Epithelial cell of proximal tubule (primary cell): ENCODE measurements around the gene MTARC1. TPM values are rescaled to one million over a fixed set of nuclear protein-coding genes. Genes with fewer than 3 reads are reported as not detected.

Experiments
- DNase-seq: peaks from one replicate; pipeline ENCODE4 v3.0.0-alpha.2; 2011; ENCODE audit warnings: low read depth
- H3K4me3 ChIP-seq: 2 replicates; pipeline ENCODE4 v1.5.1; 2011; ENCODE audit warnings: low read depth, mild to moderate bottlenecking, low read length
- total RNA-seq: library from RNA; depleted of rRNA; stranded (reverse); fragments of >200 nt; gene quantifications from 2 replicates; pipeline ENCODE4 v1.2.3, GENCODE V29; 2015
- TF ChIP-seq, protein P1 (sequence below): conservative IDR thresholded peaks from 2 replicates; pipeline ENCODE4 v1.5.1; 2012; ENCODE audit warnings: low read depth, mild to moderate bottlenecking, low read length

MTARC1 gene
- total RNA-seq, 1 donor from 2014 or later = 3.9 TPM

DNA sequence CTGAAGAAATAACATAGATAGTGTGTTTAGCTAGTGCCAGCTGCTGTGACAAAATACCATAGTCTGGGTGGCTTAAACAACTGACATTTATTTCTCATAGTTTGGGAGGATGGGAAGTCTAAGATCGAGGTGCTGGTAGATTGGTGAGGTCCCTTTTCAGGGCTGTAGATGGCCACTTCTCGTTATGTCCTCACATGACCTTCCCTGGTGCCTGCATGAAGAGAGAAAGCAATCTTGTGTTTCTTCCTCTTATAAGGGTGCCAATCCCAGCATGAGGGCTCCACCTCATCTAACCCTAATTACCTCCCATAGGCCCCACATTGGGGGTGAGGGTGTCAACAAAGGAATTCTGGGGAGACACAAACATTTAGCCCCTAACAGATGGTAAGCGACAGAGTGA lies 29.3 kb upstream of the MTARC1 start:
- TF ChIP-seq, protein P1, sequence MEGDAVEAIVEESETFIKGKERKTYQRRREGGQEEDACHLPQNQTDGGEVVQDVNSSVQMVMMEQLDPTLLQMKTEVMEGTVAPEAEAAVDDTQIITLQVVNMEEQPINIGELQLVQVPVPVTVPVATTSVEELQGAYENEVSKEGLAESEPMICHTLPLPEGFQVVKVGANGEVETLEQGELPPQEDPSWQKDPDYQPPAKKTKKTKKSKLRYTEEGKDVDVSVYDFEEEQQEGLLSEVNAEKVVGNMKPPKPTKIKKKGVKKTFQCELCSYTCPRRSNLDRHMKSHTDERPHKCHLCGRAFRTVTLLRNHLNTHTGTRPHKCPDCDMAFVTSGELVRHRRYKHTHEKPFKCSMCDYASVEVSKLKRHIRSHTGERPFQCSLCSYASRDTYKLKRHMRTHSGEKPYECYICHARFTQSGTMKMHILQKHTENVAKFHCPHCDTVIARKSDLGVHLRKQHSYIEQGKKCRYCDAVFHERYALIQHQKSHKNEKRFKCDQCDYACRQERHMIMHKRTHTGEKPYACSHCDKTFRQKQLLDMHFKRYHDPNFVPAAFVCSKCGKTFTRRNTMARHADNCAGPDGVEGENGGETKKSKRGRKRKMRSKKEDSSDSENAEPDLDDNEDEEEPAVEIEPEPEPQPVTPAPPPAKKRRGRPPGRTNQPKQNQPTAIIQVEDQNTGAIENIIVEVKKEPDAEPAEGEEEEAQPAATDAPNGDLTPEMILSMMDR = no peak
- H3K4me3 ChIP-seq = no peak overlapping the region
- DNase-seq = no peak

DNA sequence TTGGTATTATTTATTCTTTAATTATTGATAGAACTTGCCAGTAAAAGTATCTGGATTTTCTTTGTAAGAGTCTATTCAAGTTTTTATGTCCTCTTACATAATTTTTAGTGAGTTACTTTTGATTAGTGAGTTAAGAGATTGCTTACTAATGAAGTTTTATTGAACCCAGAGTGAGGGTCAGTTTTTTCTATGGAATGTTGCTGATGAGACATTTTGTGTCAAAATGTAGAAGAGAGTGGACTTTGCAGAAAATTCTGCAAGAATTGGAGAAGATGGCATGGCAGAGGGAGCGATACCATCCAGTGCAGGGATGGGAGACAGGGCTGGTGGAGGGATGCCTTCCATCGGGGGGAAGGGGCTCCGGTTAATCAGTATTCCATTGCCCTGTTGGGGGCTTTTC lies 27.6 kb upstream of the MTARC1 start:
- no peak for DNase-seq
- H3K4me3 ChIP-seq = no peak overlapping the region
- TF ChIP-seq, protein P1 = no peak

DNA sequence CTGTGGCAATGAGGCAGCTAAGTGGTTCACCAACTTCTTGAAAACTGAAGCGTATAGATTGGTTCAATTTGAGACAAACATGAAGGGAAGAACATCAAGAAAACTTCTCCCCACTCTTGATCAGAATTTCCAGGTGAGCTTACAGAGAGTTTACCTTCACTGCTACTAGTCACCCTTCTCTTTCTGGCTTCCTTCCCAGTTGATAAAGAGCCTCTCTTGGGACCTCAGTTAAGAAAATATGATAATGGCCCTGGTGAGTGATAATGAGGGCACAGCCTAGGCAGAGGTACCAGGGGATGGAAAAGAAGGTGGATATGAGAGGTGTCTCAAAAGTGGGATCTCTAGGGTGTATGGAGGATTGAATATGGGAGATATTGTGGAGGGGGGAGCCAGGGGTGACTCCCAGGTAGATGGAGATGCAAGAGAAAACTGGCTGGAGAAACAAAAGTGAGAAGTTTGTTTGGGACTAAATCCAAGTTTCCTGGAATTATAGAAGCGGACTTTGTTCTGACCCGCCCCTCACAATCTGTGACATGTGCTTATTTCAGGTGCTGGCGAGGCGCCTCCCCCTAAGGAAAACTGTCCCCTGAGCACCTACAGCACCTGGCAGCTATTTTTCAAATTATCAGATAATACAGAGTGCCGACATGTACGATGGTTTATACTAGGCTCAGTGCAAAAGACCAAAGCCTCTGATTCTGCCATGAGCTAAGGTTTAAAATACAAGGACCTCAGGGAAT lies 24.9 kb upstream of the MTARC1 start:
- TF ChIP-seq, protein P1 = no peak
- H3K4me3 ChIP-seq = no peak overlapping the region
- DNase-seq = no peak

DNA sequence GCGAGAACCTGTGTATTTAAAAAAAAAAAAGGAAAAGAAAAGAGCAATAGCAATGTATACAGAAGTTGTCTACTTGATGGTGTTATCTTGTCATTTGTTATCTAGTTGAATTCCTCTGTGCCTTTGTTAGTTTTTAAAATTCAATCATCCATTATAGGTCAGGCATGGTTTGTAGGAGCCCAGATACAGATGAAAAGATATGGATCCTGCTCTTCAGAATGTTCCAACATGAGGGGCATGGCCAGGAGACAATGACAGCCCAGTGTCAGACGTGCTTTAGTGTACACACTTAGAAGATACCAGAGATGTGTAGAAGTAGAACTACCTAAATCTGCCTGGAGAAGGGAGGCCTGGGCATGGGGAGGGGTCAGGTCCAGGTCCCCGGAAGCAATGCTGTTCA lies 22.0 kb upstream of the MTARC1 start:
- TF ChIP-seq, protein P1 = no peak
- no peak overlapping the region for H3K4me3 ChIP-seq
- DNase-seq = no peak

DNA sequence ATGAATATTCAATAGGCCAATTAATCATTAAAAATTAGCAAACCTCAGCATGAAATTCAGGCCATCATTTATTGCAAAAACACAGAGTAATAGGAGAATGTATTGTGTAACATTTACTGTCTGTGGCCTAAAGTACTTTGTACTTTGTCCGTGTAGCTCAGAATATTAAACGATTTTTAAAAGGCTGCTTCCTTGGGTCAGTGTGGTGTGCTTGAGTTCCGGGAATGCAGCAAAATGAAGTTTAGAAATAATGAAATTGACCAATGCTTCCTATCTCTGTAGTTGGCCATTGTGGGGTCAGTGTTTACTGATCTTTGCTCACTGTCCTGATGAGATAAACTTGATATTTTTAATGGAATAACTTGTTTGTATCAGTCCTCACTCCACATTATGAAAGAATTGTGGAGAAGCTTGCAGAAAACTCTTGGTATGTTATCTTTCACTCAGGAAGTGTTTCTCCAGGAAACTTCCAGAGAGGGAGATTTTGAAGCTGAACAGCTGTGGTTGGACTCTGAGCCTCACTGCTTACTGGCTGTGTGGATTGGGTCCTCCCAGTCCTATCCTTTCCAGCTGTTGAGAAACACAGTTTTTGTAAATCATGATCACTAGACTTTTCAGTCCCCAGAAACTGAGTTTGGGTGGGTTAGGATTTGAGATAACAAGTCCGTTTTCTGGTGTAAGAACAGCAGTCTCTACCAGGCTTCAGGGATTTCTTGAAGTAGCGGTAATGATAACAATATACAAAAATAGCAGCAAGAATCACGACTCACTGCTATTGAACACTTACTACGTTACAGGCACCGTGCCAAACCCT lies 19.2 kb upstream of the MTARC1 start:
- TF ChIP-seq, protein P1 = no peak
- H3K4me3 ChIP-seq = no peak overlapping the region
- DNase-seq = no peak

DNA sequence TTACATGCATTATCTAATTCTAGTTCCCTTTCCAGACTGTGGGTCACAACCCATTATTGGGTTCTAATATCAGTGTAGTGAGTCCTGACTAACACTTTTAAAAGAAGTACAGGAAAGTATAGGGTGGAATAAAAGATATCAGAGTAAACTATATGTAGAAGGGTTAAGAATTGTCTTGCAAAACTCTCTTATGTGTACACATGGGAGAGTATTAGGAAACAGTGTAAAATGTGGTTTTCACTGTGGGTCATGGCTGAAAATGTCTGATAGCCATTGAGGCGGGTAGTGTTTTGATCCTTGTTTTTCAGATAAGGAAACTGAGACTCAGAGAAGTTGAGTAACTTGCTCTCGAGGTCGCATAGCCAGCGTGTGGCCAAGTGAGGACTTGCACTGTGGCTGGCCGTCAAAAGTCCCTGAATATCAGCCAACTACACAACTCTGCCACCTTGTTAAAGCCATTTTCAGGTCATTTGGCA lies 18.5 kb upstream of the MTARC1 start:
- TF ChIP-seq, protein P1 = no peak
- no peak for DNase-seq
- H3K4me3 ChIP-seq = no peak overlapping the region
